K562 (cell line): ENCODE data around the gene STX1A. TPM values are rescaled to one million over a fixed set of nuclear protein-coding genes. Genes with fewer than 3 reads are reported as not detected.
A peak's percentile ranks its signal among the peaks of the same experiment; 100 is the strongest.

Source experiments
- ADNP ChIP-seq: fragments of 200-800 bp; sonication (Bioruptor generic); IDR thresholded peaks from 2 replicates; pipeline ENCODE4 v1.6.1; 2016; ENCODE audit warnings: missing genetic modification characterization, missing compliant biosample characterization
- BCOR ChIP-seq: fragments of 450-650 bp; IDR thresholded peaks from 2 replicates; pipeline ENCODE4 v1.6.1; 2016
- CBX1 ChIP-seq: sonication (generic); IDR thresholded peaks from 2 replicates; pipeline ENCODE4 v1.6.1; 2016; ENCODE audit warnings: antibody characterized with exemption, low read depth, mild to moderate bottlenecking
- E2F6 ChIP-seq, 2 experiments: IDR thresholded peaks; 2 replicates each; pipeline ENCODE4 v1.6.1; 2011; ENCODE audit warnings: borderline replicate concordance in 1 of 2, control low read depth in 1 of 2, low read depth in 1 of 2, low read length in 1 of 2, mild to moderate bottlenecking in 1 of 2, mixed read lengths in 1 of 2, moderate library complexity in 1 of 2; ENCODE audit not compliant: insufficient read depth in 1 of 2, insufficient read length in 1 of 2, poor library complexity in 1 of 2, severe bottlenecking in 1 of 2; ENCODE audit errors: extremely low read depth in 1 of 2
- FOXP4 ChIP-seq: sonication (generic); formaldehyde crosslinking; IDR thresholded peaks from 2 replicates; pipeline ENCODE4 v1.8.0; 2022; ENCODE audit warnings: mild to moderate bottlenecking, missing genetic modification reagents, borderline replicate concordance
- HMGXB4 ChIP-seq: sonication (generic); formaldehyde crosslinking; IDR thresholded peaks from 2 replicates; pipeline ENCODE4 v1.8.1; 2023; ENCODE audit warnings: mild to moderate bottlenecking, missing genetic modification reagents
- MBD1 ChIP-seq: fragments of 250-450 bp; sonication (Bioruptor Pico); IDR thresholded peaks from 2 replicates; pipeline ENCODE4 v1.8.0; 2022; ENCODE audit warnings: inconsistent platforms
- RBBP5 ChIP-seq: fragments of 200-600 bp; sonication (generic); IDR thresholded peaks from 2 replicates; pipeline ENCODE4 v1.6.1; 2012; ENCODE audit warnings: borderline replicate concordance, mild to moderate bottlenecking, low read length, control low read depth, inconsistent platforms; ENCODE audit not compliant: insufficient read depth, poor library complexity, severe bottlenecking
- RBM25 ChIP-seq: fragments of 200-400 bp; formaldehyde crosslinking; IDR thresholded peaks from 2 replicates; pipeline ENCODE4 v1.6.1; 2018; ENCODE audit warnings: low read length, low read depth, moderate library complexity; ENCODE audit not compliant: severe bottlenecking
- SMARCA5 ChIP-seq: fragments of 450-650 bp; IDR thresholded peaks from 2 replicates; pipeline ENCODE4 v1.6.1; 2016
- SRF ChIP-seq, 2 experiments: fragments of 250-450, 450-650 bp in 1 of 2; sonication (Bioruptor Pico) in 1 of 2; sonication (generic) in 1 of 2; formaldehyde crosslinking; IDR thresholded peaks; 2 replicates each; pipeline versions ENCODE4 v1.5.0 to v1.5.1; 2020 to 2022; ENCODE audit warnings: mild to moderate bottlenecking in 1 of 2, missing genetic modification reagents in 1 of 2
- SRSF1 ChIP-seq: fragments of 200-400 bp; formaldehyde crosslinking; IDR thresholded peaks from 2 replicates; pipeline ENCODE4 v1.6.1; 2017; ENCODE audit warnings: mild to moderate bottlenecking, low read depth, low read length, moderate library complexity
- TRIM24 ChIP-seq, 2 experiments: fragments of 450-650 bp; IDR thresholded peaks; 2 replicates each; pipeline ENCODE4 v1.6.1; 2016
- ZBTB11 ChIP-seq, 3 experiments: fragments of 200-800 bp in 1 of 3; fragments of 250-450 bp in 1 of 3; fragments of 450-650 bp in 1 of 3; sonication (Bioruptor Pico) in 1 of 3; sonication (Bioruptor generic) in 1 of 3; formaldehyde crosslinking in 1 of 3; IDR thresholded peaks; 2 replicates each; pipeline versions ENCODE4 v1.6.1 to v1.8.0; 2016 to 2022; ENCODE audit warnings: mild to moderate bottlenecking in 2 of 3, missing genetic modification characterization in 2 of 3, missing compliant biosample characterization in 1 of 3, moderate library complexity in 1 of 3
- ZNF12 ChIP-seq: sonication (generic); formaldehyde crosslinking; IDR thresholded peaks from 2 replicates; pipeline ENCODE4 v1.4.0; 2020; ENCODE audit warnings: mild to moderate bottlenecking, missing genetic modification reagents
- polyA plus RNA-seq, 8 experiments: library from polyadenylated mRNA; depleted of rRNA in 4 of 8; stranded (reverse) in 5 of 8; unstranded in 3 of 8; fragments of >200 nt; fragmentation: Nextera tagmentation in 2 of 8; fragmentation: Illumina TruSeq in 1 of 8; extraction: Ambion mirVana in 2 of 8; extraction: Trizol in 1 of 8; gene quantifications; 2 replicates each; pipeline versions ENCODE4 v1.2.1 to v1.2.3, GENCODE V29; 2011 to 2014; ENCODE audit warnings: inconsistent platforms in 1 of 8, missing spikeins in 1 of 8
- total RNA-seq, 7 experiments: library from RNA; depleted of rRNA in 6 of 7; stranded (reverse); fragments of >200 nt in 6 of 7; fragmentation: Illumina TruSeq in 2 of 7; extraction: Trizol in 2 of 7; gene quantifications; 2 replicates each; pipeline versions ENCODE4 v1.2.1 to v1.2.3, GENCODE V29; 2011 to 2021; ENCODE audit warnings: low replicate concordance in 1 of 7

STX1A gene
- total and polyA plus RNA-seq, 9 of the 15 experiments (the other 6 are each of a cell fraction or from before 2014, with no cell fraction given) = 0.04 to 15.1 (median 6.3) TPM

GRCh38 chr7:73667344-73668102 lies 51.9 kb downstream of the STX1A start, which contains the start of gene VPS37D (continued):
- peak in 1 of 2 experiments; percentile 36; a peak in 1 of 4 replicates for TF ChIP-seq TRIM24 (IDR thresholded peaks at IDR 0.05)
- 0 out of 2 replicates have a peak, but pooled peaks have one; percentile 59 for TF ChIP-seq FOXP4 (CRISPR knock-in tag)
- TF ChIP-seq HMGXB4 (CRISPR knock-in tag) = peak; percentile 59; the same call in 1 of the 2 replicates
- no peak for TF ChIP-seq ZNF12
- peak; percentile 40 for TF ChIP-seq RBBP5
- peak in 1 of 2 experiments; percentile 81; a peak in 1 of 4 replicates for TF ChIP-seq SRF (CRISPR knock-in tag; IDR thresholded peaks at IDR 0.05)
- TF ChIP-seq SMARCA5 = peak; percentile 99
- TF ChIP-seq MBD1 = no peak
- TF ChIP-seq ZBTB11 (CRISPR knock-in tag; IDR thresholded peaks at IDR 0.05) = no peak
- peak; percentile 98 for TF ChIP-seq RBM25
- TF ChIP-seq BCOR = peak; percentile 100
- peak; percentile 100 for TF ChIP-seq CBX1
- TF ChIP-seq ADNP (tag) = peak; percentile 100
- peak in 1 of 2 experiments; percentile 12 for TF ChIP-seq E2F6 (IDR thresholded peaks at IDR 0.05; ENCODE audit: borderline replicate concordance in 1 of 2, extremely low read depth in 1 of 2, insufficient read depth in 1 of 2, insufficient read length in 1 of 2, low read depth in 1 of 2, low read length in 1 of 2, poor library complexity in 1 of 2, severe bottlenecking in 1 of 2)
- TF ChIP-seq SRSF1 = no peak
